Natural killer cell (primary cell): ENCODE measurements around the gene RYR2. TPM values are rescaled to one million over a fixed set of nuclear protein-coding genes. Genes with fewer than 3 reads are reported as not detected.

Source experiments
- ATAC-seq, 3 donors: fragments of 150-1000 bp in 2 of 3; fragments of 200-7000 bp in 1 of 3; cut with Tn5 transposase; 1 replicate in 1 of 3; 2 replicates in 2 of 3; pipeline ENCODE4 v1.10.0; 2021; ENCODE audit warnings: mild to moderate bottlenecking in 2 of 3, moderate library complexity in 2 of 3
- DNase-seq, 2 donors: peaks; one replicate each; pipeline versions ENCODE4 v3.0.0 to v3.0.0-alpha.2; 2013 to 2021; ENCODE audit warnings: mixed read lengths in 1 of 2
- H3K27ac ChIP-seq: one replicate; pipeline ENCODE4 v1.5.1; 2013; ENCODE audit warnings: mild to moderate bottlenecking, low read length
- H3K27me3 ChIP-seq: one replicate; pipeline ENCODE4 v1.6.1; 2013; ENCODE audit warnings: low read length; ENCODE audit not compliant: control insufficient read depth, insufficient read depth
- H3K36me3 ChIP-seq: one replicate; pipeline ENCODE4 v1.6.1; 2013; ENCODE audit warnings: low read length; ENCODE audit not compliant: control insufficient read depth, insufficient read depth
- H3K4me1 ChIP-seq: one replicate; pipeline ENCODE4 v1.6.1; 2013; ENCODE audit warnings: low read length; ENCODE audit not compliant: control insufficient read depth, insufficient read depth
- H3K4me3 ChIP-seq: one replicate; pipeline ENCODE4 v1.5.1; 2013; ENCODE audit warnings: low read length
- H3K9me3 ChIP-seq: one replicate; pipeline ENCODE4 v1.6.1; 2013; ENCODE audit warnings: low read length; ENCODE audit not compliant: control insufficient read depth, insufficient read depth
- H3K27ac Mint-ChIP-seq, 2 donors: one replicate each; pipeline ENCODE4 v1.8.0; 2022; ENCODE audit warnings: mild to moderate bottlenecking in 2 of 2, mixed read lengths in 2 of 2, moderate library complexity in 1 of 2
- H3K27me3 Mint-ChIP-seq, 2 donors: one replicate each; pipeline ENCODE4 v1.8.0; 2022; ENCODE audit warnings: low read depth in 2 of 2, mixed read lengths in 2 of 2
- H3K36me3 Mint-ChIP-seq: one replicate; pipeline ENCODE4 v1.8.0; 2022; ENCODE audit warnings: mixed read lengths
- H3K4me1 Mint-ChIP-seq, 2 donors: one replicate each; pipeline ENCODE4 v1.8.0; 2022; ENCODE audit warnings: mixed read lengths in 2 of 2
- H3K4me3 Mint-ChIP-seq: one replicate; pipeline ENCODE4 v1.8.0; 2022; ENCODE audit warnings: mild to moderate bottlenecking, moderate library complexity, mixed read lengths
- H3K9me3 Mint-ChIP-seq, 2 donors: one replicate each; pipeline ENCODE4 v1.8.0; 2022; ENCODE audit warnings: mixed read lengths in 2 of 2
- WGBS: methylation state at CpG from one replicate; pipeline ENCODE4 v1.1.7; 2013; ENCODE audit warnings: missing lambda C conversion rate; ENCODE audit not compliant: insufficient coverage; 5-methylcytosine and 5-hydroxymethylcytosine counted together
- intact Hi-C: fragments of 100-400 bp; cut with micrococcal nuclease; formaldehyde crosslinking; loops from one replicate; pipeline ENCODE4 v1.14.2; 2022
- total RNA-seq, 4 donors: library from RNA; stranded (reverse); fragments of 120-200 nt in 1 of 4; gene quantifications; one replicate each; pipeline versions ENCODE4 v1.2.3 to v1.2.4, GENCODE V29; 2013 to 2022
- TF ChIP-seq, protein P1 (sequence below): fragments of 200-600 bp; IDR thresholded peaks from one replicate; pipeline ENCODE4 v1.8.0; 2022; ENCODE audit warnings: antibody characterized with exemption

RYR2 gene
- total RNA-seq, 3 donors from 2014 or later (not counting 1 experiment from before 2014, with no cell fraction given), result 0.13 to 1.2 (median 0.38) TPM

DNA sequence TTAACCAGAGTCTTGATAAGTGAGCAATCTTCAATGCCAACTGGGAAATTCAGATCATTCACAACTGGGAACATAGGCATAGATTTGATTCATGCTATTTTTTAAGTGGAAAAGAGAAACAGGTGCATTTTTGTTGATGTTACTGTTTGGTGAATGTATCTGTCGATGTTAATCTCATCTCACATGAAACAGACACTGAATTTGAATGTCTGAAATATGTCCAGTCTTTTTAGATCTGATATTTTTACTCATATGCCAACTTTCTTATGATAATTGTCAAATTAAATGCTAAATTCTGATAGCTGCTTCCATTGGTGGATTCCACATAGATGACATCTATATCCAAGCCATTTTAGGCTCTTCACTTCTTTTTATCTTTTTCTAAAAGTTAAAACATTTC, 213.1 kb downstream of the RYR2 start:
- no peaks in the 10 kb centered on the region for H3K36me3 ChIP-seq
- H3K9me3 ChIP-seq, result no peaks in the 10 kb centered on the region
- TF ChIP-seq, protein P1, sequence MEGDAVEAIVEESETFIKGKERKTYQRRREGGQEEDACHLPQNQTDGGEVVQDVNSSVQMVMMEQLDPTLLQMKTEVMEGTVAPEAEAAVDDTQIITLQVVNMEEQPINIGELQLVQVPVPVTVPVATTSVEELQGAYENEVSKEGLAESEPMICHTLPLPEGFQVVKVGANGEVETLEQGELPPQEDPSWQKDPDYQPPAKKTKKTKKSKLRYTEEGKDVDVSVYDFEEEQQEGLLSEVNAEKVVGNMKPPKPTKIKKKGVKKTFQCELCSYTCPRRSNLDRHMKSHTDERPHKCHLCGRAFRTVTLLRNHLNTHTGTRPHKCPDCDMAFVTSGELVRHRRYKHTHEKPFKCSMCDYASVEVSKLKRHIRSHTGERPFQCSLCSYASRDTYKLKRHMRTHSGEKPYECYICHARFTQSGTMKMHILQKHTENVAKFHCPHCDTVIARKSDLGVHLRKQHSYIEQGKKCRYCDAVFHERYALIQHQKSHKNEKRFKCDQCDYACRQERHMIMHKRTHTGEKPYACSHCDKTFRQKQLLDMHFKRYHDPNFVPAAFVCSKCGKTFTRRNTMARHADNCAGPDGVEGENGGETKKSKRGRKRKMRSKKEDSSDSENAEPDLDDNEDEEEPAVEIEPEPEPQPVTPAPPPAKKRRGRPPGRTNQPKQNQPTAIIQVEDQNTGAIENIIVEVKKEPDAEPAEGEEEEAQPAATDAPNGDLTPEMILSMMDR, result no peak
- DNase-seq (no peak), ATAC-seq (no peak)
- no peaks in the 10 kb centered on the region for H3K4me1 Mint-ChIP-seq
- H3K27ac Mint-ChIP-seq, result no peak overlapping the region
- no peaks in the 10 kb centered on the region for H3K27me3 Mint-ChIP-seq
- no peaks in the 10 kb centered on the region for H3K27me3 ChIP-seq
- no peaks in the 10 kb centered on the region for H3K36me3 Mint-ChIP-seq
- WGBS, result no CpG with 5 or more reads among the region's 1 CpG
- H3K4me1 ChIP-seq, result no peaks in the 10 kb centered on the region
- H3K27ac ChIP-seq, result no peak overlapping the region
- intact Hi-C loops, result no loop called here
- peaks cover 5 to 7% of the 10 kb centered on the region in 2 donors for H3K9me3 Mint-ChIP-seq
- no peak overlapping the region for H3K4me3 ChIP-seq
- H3K4me3 Mint-ChIP-seq, result no peak overlapping the region

DNA sequence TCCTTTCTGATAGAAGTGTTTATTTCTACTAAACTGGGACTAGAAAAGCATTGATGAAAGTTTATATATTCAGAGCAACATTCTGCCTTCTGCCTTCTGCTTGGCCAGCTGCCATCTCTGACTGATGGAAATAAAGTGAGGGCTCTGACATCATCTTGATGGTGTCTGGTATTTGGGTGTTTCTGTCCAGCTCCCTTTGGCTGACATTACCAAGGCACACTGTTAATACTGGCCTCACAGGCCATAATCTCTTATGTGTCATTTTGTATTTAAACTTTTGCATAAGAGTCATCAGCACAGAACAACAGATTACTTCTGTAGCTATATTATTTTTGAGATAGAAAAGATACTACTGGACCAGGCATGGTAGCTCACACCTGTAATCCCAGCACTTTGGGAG, 216.9 kb downstream of the RYR2 start:
- no peaks in the 10 kb centered on the region for H3K4me1 Mint-ChIP-seq
- Histone ChIP-seq H3K36me3 (no peaks in the 10 kb centered on the region), H3K9me3 (no peaks in the 10 kb centered on the region), H3K27me3 (no peaks in the 10 kb centered on the region), H3K27ac (no peak overlapping the region), H3K4me1 (no peaks in the 10 kb centered on the region), H3K4me3 (no peak overlapping the region)
- no peaks in the 10 kb centered on the region for H3K36me3 Mint-ChIP-seq
- no peak overlapping the region for H3K4me3 Mint-ChIP-seq
- TF ChIP-seq, protein P1, result no peak
- intact Hi-C loops, result no loop called here
- no peaks in the 10 kb centered on the region for H3K27me3 Mint-ChIP-seq
- H3K9me3 Mint-ChIP-seq, result peaks cover 5 to 9% of the 10 kb centered on the region in 2 donors
- ATAC-seq, result no peak
- H3K27ac Mint-ChIP-seq, result no peak overlapping the region
- no peak for DNase-seq

DNA sequence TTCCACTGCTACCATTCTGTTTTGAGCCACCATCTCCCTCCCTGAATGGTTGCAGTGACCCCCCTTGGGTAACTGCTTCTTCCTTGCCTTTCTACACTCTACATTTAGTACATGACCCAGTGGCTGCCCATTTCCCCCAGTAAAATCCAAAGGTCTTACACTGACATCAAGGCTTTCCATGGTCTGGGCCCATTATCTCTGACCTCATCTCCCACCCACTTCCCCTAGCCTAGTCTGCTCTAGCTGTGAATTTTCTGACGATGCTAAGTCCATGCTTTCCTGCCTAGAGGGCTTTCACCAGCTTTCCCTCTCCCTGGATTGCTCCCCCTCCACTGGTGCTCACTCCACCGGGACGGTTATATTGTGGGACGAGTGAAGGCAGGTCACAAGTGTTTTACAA, 219.2 kb downstream of the RYR2 start:
- peaks cover 7 to 10% of the 10 kb centered on the region in 2 donors for H3K9me3 Mint-ChIP-seq
- H3K4me1 ChIP-seq, result no peaks in the 10 kb centered on the region
- no peak overlapping the region for H3K27ac ChIP-seq
- DNase-seq (no peak), ATAC-seq (no peak)
- H3K4me3 ChIP-seq, result no peak overlapping the region
- TF ChIP-seq, protein P1, result no peak
- no peaks in the 10 kb centered on the region for H3K4me1 Mint-ChIP-seq
- no peak overlapping the region for H3K27ac Mint-ChIP-seq
- no peaks in the 10 kb centered on the region for H3K27me3 Mint-ChIP-seq
- intact Hi-C loops, result no loop called here
- H3K27me3 ChIP-seq, result no peaks in the 10 kb centered on the region
- H3K9me3 ChIP-seq, result no peaks in the 10 kb centered on the region
- H3K36me3 Mint-ChIP-seq, result no peaks in the 10 kb centered on the region
- WGBS, result 70% methylated on average over 4 of the region's 4 CpGs
- no peaks in the 10 kb centered on the region for H3K36me3 ChIP-seq
- no peak overlapping the region for H3K4me3 Mint-ChIP-seq

DNA sequence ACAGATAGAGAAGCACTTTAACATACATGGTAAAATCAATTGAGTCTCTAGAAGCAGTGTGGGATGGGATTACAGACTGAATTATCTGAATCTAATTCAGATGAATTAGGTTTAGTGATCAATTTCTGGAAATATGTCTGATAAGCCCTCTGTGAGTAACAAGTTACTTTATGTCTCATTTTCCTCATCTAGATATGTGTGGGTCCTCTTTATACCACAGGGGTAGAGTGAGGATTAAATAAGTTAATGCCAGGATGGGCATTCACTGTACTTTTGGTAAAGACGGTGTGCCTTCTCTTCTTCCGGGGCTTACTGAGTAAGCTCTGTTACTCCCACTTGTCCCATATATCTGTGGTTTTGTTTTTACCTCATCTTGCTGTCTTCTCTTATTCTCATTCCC, 225.8 kb downstream of the RYR2 start:
- Mint-ChIP-seq H3K36me3 (no peaks in the 10 kb centered on the region), H3K27ac (no peak overlapping the region), H3K4me3 (no peak overlapping the region), H3K4me1 (no peaks in the 10 kb centered on the region), H3K9me3 (peaks cover 2% of the 10 kb centered on the region in 2 donors), H3K27me3 (no peaks in the 10 kb centered on the region)
- no peaks in the 10 kb centered on the region for H3K4me1 ChIP-seq
- ATAC-seq, result no peak
- no peak overlapping the region for H3K27ac ChIP-seq
- TF ChIP-seq, protein P1, result no peak
- H3K27me3 ChIP-seq, result no peaks in the 10 kb centered on the region
- no peak for DNase-seq
- 86% methylated on average over 1 of the region's 2 CpGs for WGBS
- H3K4me3 ChIP-seq, result no peak overlapping the region
- no peaks in the 10 kb centered on the region for H3K9me3 ChIP-seq
- intact Hi-C loops, result no loop called here
- no peaks in the 10 kb centered on the region for H3K36me3 ChIP-seq
